Gastroesophageal sphincter (tissue), 4 donors: ENCODE measurements around the gene CCDC191. TPM values are rescaled to one million over a fixed set of nuclear protein-coding genes. Genes with fewer than 3 reads are reported as not detected.

Experiments
- ATAC-seq: fragments of 150-250 bp; one replicate; pipeline ENCODE4 v1.9.1; 2016; ENCODE audit warnings: mild to moderate bottlenecking, moderate library complexity
- H3K27ac ChIP-seq, 4 donors: fragments of 200-600 bp; sonication (generic) in 3 of 4; 1 replicate in 3 of 4; 2 replicates in 1 of 4; pipeline ENCODE4 v1.5.1; 2016 to 2019
- H3K27me3 ChIP-seq: fragments of 200-600 bp; sonication (generic); one replicate; pipeline ENCODE4 v1.5.1; 2019
- H3K36me3 ChIP-seq, 2 donors: fragments of 200-600 bp; sonication (generic); one replicate each; pipeline ENCODE4 v1.5.1; 2019; ENCODE audit warnings: control low read depth in 1 of 2
- H3K4me1 ChIP-seq, 3 donors: fragments of 200-600 bp; sonication (generic); 1 replicate in 2 of 3; 2 replicates in 1 of 3; pipeline ENCODE4 v1.5.1; 2016 to 2019; ENCODE audit warnings: control low read depth in 2 of 3
- H3K4me3 ChIP-seq, 2 donors: fragments of 200-600 bp; sonication (generic); one replicate each; pipeline ENCODE4 v1.5.1; 2019; ENCODE audit warnings: mild to moderate bottlenecking in 1 of 2, moderate library complexity in 1 of 2
- H3K9me3 ChIP-seq, 3 donors: fragments of 200-600 bp; sonication (generic); one replicate each; pipeline ENCODE4 v1.5.1; 2017 to 2019; ENCODE audit warnings: control low read depth in 2 of 3
- CTCF ChIP-seq, 4 experiments: fragments of 200-600 bp in 2 of 4; fragments of 450-650 bp in 2 of 4; sonication (generic) in 1 of 4; IDR thresholded peaks; one replicate each; pipeline ENCODE4 v1.5.1; 2017 to 2019; ENCODE audit warnings: antibody characterized with exemption in 4 of 4, mild to moderate bottlenecking in 2 of 4, moderate library complexity in 2 of 4
- EP300 ChIP-seq: sonication (generic); formaldehyde crosslinking; IDR thresholded peaks from one replicate; pipeline ENCODE4 v1.6.1; 2017; ENCODE audit warnings: antibody characterized with exemption, mild to moderate bottlenecking
- POLR2A ChIP-seq, 2 donors: fragments of 450-650 bp; IDR thresholded peaks; one replicate each; pipeline ENCODE4 v1.6.1; 2017; ENCODE audit warnings: antibody characterized with exemption in 2 of 2, mild to moderate bottlenecking in 2 of 2, moderate library complexity in 1 of 2
- POLR2AphosphoS5 ChIP-seq: sonication (generic); formaldehyde crosslinking; IDR thresholded peaks from one replicate; pipeline ENCODE4 v1.6.1; 2017; ENCODE audit warnings: antibody characterized with exemption
- WGBS, 2 donors: methylation state at CpG; one replicate each; pipeline ENCODE4 v1.1.5; 2018; ENCODE audit warnings: low coverage in 1 of 2; 5-methylcytosine and 5-hydroxymethylcytosine counted together
- total RNA-seq, 4 donors: library from RNA; depleted of rRNA; stranded (reverse); fragments of >200 nt; gene quantifications; one replicate each; pipeline ENCODE4 v1.1.0, GENCODE V29; 2016

CCDC191 gene
- total RNA-seq, 4 donors from 2014 or later = 3.5 to 7.9 (median 4.6) TPM

GRCh38 chr3:114025451-114025850 lies 30.9 kb downstream of the CCDC191 start:
- Histone ChIP-seq H3K27me3 (no peaks in the 10 kb centered on the region), H3K27ac (no peak overlapping the region), H3K4me3 (no peak overlapping the region), H3K36me3 (no peaks in the 10 kb centered on the region), H3K4me1 (no peaks in the 10 kb centered on the region), H3K9me3 (no peaks in the 10 kb centered on the region)
- no peak for ATAC-seq
- WGBS, 2 donors = 76 to 88% methylated on average over 2 of the region's 2 CpGs
- no peak for TF ChIP-seq EP300
- no peak for TF ChIP-seq POLR2A (IDR thresholded peaks at IDR 0.05)
- TF ChIP-seq CTCF (IDR thresholded peaks at IDR 0.05) = no peak
- no peak for TF ChIP-seq POLR2AphosphoS5

- WGBS, 2 donors = 66 to 71% methylated on average over 4 of the region's 4 CpGs
- ATAC-seq = no peak
- no peak overlapping the region for H3K27ac ChIP-seq
- no peaks in the 10 kb centered on the region for H3K36me3 ChIP-seq
- TF ChIP-seq POLR2A (IDR thresholded peaks at IDR 0.05) (no peak), POLR2AphosphoS5 (no peak), CTCF (IDR thresholded peaks at IDR 0.05) (no peak), EP300 (no peak)
- H3K9me3 ChIP-seq = no peaks in the 10 kb centered on the region
- no peaks in the 10 kb centered on the region for H3K4me1 ChIP-seq
- H3K4me3 ChIP-seq = no peak overlapping the region
- H3K27me3 ChIP-seq = no peaks in the 10 kb centered on the region
Observed at GRCh38 chr3:114022145-114022802, 34.1 kb downstream of the CCDC191 start.

GRCh38 chr3:114020907-114021306 lies 35.4 kb downstream of the CCDC191 start:
- Histone ChIP-seq H3K36me3 (no peaks in the 10 kb centered on the region), H3K27ac (no peak overlapping the region), H3K9me3 (no peaks in the 10 kb centered on the region), H3K4me3 (no peak overlapping the region), H3K4me1 (no peaks in the 10 kb centered on the region), H3K27me3 (no peaks in the 10 kb centered on the region)
- ATAC-seq = no peak
- WGBS, 2 donors = 49 to 73% methylated on average over 2 of the region's 2 CpGs
- TF ChIP-seq EP300 = no peak
- TF ChIP-seq CTCF (IDR thresholded peaks at IDR 0.05) = no peak
- no peak for TF ChIP-seq POLR2AphosphoS5
- TF ChIP-seq POLR2A (IDR thresholded peaks at IDR 0.05) = no peak

GRCh38 chr3:114019486-114019885 lies 36.8 kb downstream of the CCDC191 start:
- no peaks in the 10 kb centered on the region for H3K9me3 ChIP-seq
- H3K36me3 ChIP-seq = peaks cover 0 to under 1% of the 10 kb centered on the region in 2 donors
- H3K4me3 ChIP-seq = no peak overlapping the region
- WGBS, 2 donors = 100% methylated on average over 2 of the region's 2 CpGs
- H3K27ac ChIP-seq = no peak overlapping the region
- no peak for ATAC-seq
- no peaks in the 10 kb centered on the region for H3K4me1 ChIP-seq
- TF ChIP-seq POLR2AphosphoS5 (no peak), CTCF (IDR thresholded peaks at IDR 0.05) (no peak), EP300 (no peak), POLR2A (IDR thresholded peaks at IDR 0.05) (no peak)
- no peaks in the 10 kb centered on the region for H3K27me3 ChIP-seq

- Histone ChIP-seq H3K36me3 (peaks cover 0 to 27% of the 10 kb centered on the region in 2 donors), H3K27me3 (no peaks in the 10 kb centered on the region), H3K9me3 (no peaks in the 10 kb centered on the region), H3K4me3 (no peak overlapping the region), H3K27ac (no peak overlapping the region), H3K4me1 (no peaks in the 10 kb centered on the region)
- TF ChIP-seq EP300 (no peak), POLR2A (IDR thresholded peaks at IDR 0.05) (no peak), CTCF (IDR thresholded peaks at IDR 0.05) (no peak), POLR2AphosphoS5 (no peak)
- WGBS, 2 donors = 84 to 94% methylated on average over 7 of the region's 7 CpGs
- ATAC-seq = no peak
Observed at GRCh38 chr3:114014211-114014610, 42.1 kb downstream of the CCDC191 start.
